A549 (cell line): Measurements from ENCODE around the gene C15orf62. TPM values are rescaled to one million over a fixed set of nuclear protein-coding genes. Genes with fewer than 3 reads are reported as not detected.

Experiments
- ATAC-seq, 2 experiments: fragments of 200-7000 bp in 1 of 2; fragments of >200 bp in 1 of 2; cut with Nextera tagmentation in 1 of 2; cut with Tn5 transposase in 1 of 2; 3 replicates each; pipeline versions ENCODE4 v1.8.0 to v1.9.1; 2018 to 2020; ENCODE audit warnings: mild to moderate bottlenecking in 1 of 2, moderate library complexity in 1 of 2
- CTCF ChIA-PET: fragments of 300-600 bp; sonication (Branson Sonifier 250); formaldehyde crosslinking; extraction: SDS; loops from one replicate; lab custom pipeline; 2021; ENCODE audit warnings: antibody characterized with exemption, inconsistent platforms; lab: Yijun Ruan, JAX
- POLR2A ChIA-PET: fragments of 350-600 bp; formaldehyde crosslinking; extraction: SDS; loops from one replicate; lab custom pipeline; 2021; ENCODE audit warnings: antibody characterized with exemption, inconsistent platforms; lab: Yijun Ruan, JAX
- DNase-seq, 2 experiments: peaks; one replicate each; pipeline versions ENCODE4 v3.0.0 to v3.0.0-alpha.2; 2011 to 2016; ENCODE audit warnings: low read depth in 1 of 2, low spot score in 1 of 2
- FAIRE-seq: peaks from 2 replicates; lab custom pipeline; 2011; peaks lifted over from hg19 to GRCh38; lab: Jason Lieb, UNC
- H3K27ac ChIP-seq, 2 experiments: fragments of >200 bp; sonication (Bioruptor Twin); formaldehyde crosslinking; 3 replicates each; pipeline ENCODE4 v1.5.1; 2016 to 2017
- H3K4me1 ChIP-seq: fragments of >200 bp; sonication (Bioruptor Twin); formaldehyde crosslinking; 3 replicates; pipeline ENCODE4 v1.6.1; 2016
- H3K4me2 ChIP-seq: fragments of >200 bp; sonication (Bioruptor Twin); formaldehyde crosslinking; 3 replicates; pipeline ENCODE4 v1.6.1; 2016
- H3K4me3 ChIP-seq: fragments of >200 bp; sonication (Bioruptor Twin); formaldehyde crosslinking; 3 replicates; pipeline ENCODE4 v1.5.1; 2016
- H3K9me3 ChIP-seq: fragments of >200 bp; sonication (Bioruptor Twin); formaldehyde crosslinking; 3 replicates; pipeline ENCODE4 v1.6.1; 2016
- BCL3 ChIP-seq: fragments of >200 bp; sonication (Bioruptor Twin); formaldehyde crosslinking; IDR thresholded peaks from 3 replicates; pipeline ENCODE4 v1.6.1; 2016
- CBX2 ChIP-seq: fragments of 200-600 bp; sonication (generic); IDR thresholded peaks from 2 replicates; pipeline ENCODE4 v1.6.1; 2016; ENCODE audit warnings: low read depth, mild to moderate bottlenecking, borderline replicate concordance
- CBX8 ChIP-seq: fragments of 200-600 bp; sonication (generic); IDR thresholded peaks from 2 replicates; pipeline ENCODE4 v1.6.1; 2016
- CTCF ChIP-seq: fragments of >200 bp; sonication (Bioruptor Twin); formaldehyde crosslinking; IDR thresholded peaks from 3 replicates; pipeline ENCODE4 v1.5.1; 2016
- EHF ChIP-seq: fragments of 250-450 bp; sonication (Bioruptor Pico); IDR thresholded peaks from 2 replicates; pipeline ENCODE4 v1.5.0; 2020; ENCODE audit warnings: mild to moderate bottlenecking
- FOSB ChIP-seq: fragments of 250-450 bp; sonication (Bioruptor Pico); IDR thresholded peaks from 2 replicates; pipeline ENCODE4 v1.5.0; 2020; ENCODE audit warnings: mild to moderate bottlenecking, moderate library complexity
- FOXS1 ChIP-seq: fragments of 250-450 bp; sonication (Bioruptor Pico); IDR thresholded peaks from 2 replicates; pipeline ENCODE4 v1.5.0; 2020; ENCODE audit warnings: mild to moderate bottlenecking, moderate library complexity
- HDAC2 ChIP-seq: fragments of 200-600 bp; sonication (generic); IDR thresholded peaks from 2 replicates; pipeline ENCODE4 v1.6.1; 2016
- HEYL ChIP-seq: fragments of 250-450 bp; sonication (Bioruptor Pico); IDR thresholded peaks from 2 replicates; pipeline ENCODE4 v1.8.0; 2021; ENCODE audit warnings: mild to moderate bottlenecking, moderate library complexity
- HOXB5 ChIP-seq: fragments of 250-450 bp; sonication (Bioruptor Pico); IDR thresholded peaks from 2 replicates; pipeline ENCODE4 v1.5.0; 2020; ENCODE audit warnings: mild to moderate bottlenecking, moderate library complexity
- JUN ChIP-seq, 2 experiments: fragments of >200 bp; sonication (Bioruptor Twin); formaldehyde crosslinking; IDR thresholded peaks; 2 replicates in 1 of 2; 3 replicates in 1 of 2; pipeline ENCODE4 v1.6.1; 2016 to 2017
- KDM5A ChIP-seq: fragments of 200-600 bp; sonication (generic); IDR thresholded peaks from 2 replicates; pipeline ENCODE4 v1.6.1; 2016; ENCODE audit warnings: antibody characterized with exemption, mild to moderate bottlenecking
- MYC ChIP-seq: IDR thresholded peaks from 2 replicates; pipeline ENCODE4 v1.6.1; 2012; ENCODE audit warnings: mild to moderate bottlenecking, inconsistent platforms, low read length, improper control_type of control experiment, borderline replicate concordance
- NFE2L2 ChIP-seq: fragments of 150-350 bp; conservative IDR thresholded peaks from 2 replicates; pipeline ENCODE4 v1.6.1; 2014; ENCODE audit warnings: low read length
- NR3C1 ChIP-seq: fragments of >200 bp; sonication (Bioruptor Twin); formaldehyde crosslinking; IDR thresholded peaks from 3 replicates; pipeline ENCODE4 v1.6.1; 2017
- PBX3 ChIP-seq: IDR thresholded peaks from 2 replicates; pipeline ENCODE4 v1.6.1; 2012
- PHF8 ChIP-seq: fragments of 200-600 bp; sonication (generic); IDR thresholded peaks from 2 replicates; pipeline ENCODE4 v1.6.1; 2016; ENCODE audit warnings: low read depth, mild to moderate bottlenecking, antibody characterized with exemption, moderate library complexity, borderline replicate concordance
- POLR2AphosphoS2 ChIP-seq: conservative IDR thresholded peaks from 2 replicates; pipeline ENCODE4 v1.6.1; 2012; ENCODE audit warnings: low read length, improper control_type of control experiment, inconsistent platforms
- RAD21 ChIP-seq, 2 experiments: fragments of >200 bp in 1 of 2; sonication (Bioruptor Twin) in 1 of 2; formaldehyde crosslinking in 1 of 2; IDR thresholded peaks in 1 of 2; conservative IDR thresholded peaks in 1 of 2; 2 replicates in 1 of 2; 3 replicates in 1 of 2; pipeline ENCODE4 v1.6.1; 2012 to 2018; ENCODE audit warnings: inconsistent platforms in 1 of 2
- RCOR1 ChIP-seq: fragments of 150-350 bp; IDR thresholded peaks from 2 replicates; pipeline ENCODE4 v1.6.1; 2014; ENCODE audit warnings: antibody characterized with exemption, low read length, low read depth
- RFX5 ChIP-seq: fragments of 450-650 bp; IDR thresholded peaks from 2 replicates; pipeline ENCODE4 v1.7.1; 2014; ENCODE audit warnings: antibody characterized with exemption, mild to moderate bottlenecking, moderate library complexity
- RNF2 ChIP-seq: fragments of 200-600 bp; sonication (generic); IDR thresholded peaks from 2 replicates; pipeline ENCODE4 v1.6.1; 2016; ENCODE audit warnings: low read depth, mild to moderate bottlenecking, antibody characterized with exemption, moderate library complexity, borderline replicate concordance
- SMC3 ChIP-seq: fragments of >200 bp; sonication (Bioruptor Twin); formaldehyde crosslinking; IDR thresholded peaks from 3 replicates; pipeline ENCODE4 v1.6.1; 2018; ENCODE audit warnings: inconsistent platforms
- SREBF2 ChIP-seq: fragments of 450-650 bp; IDR thresholded peaks from 2 replicates; pipeline ENCODE4 v1.6.1; 2014; ENCODE audit warnings: mild to moderate bottlenecking, moderate library complexity
- TFCP2L1 ChIP-seq: fragments of 250-450 bp; sonication (Bioruptor Pico); IDR thresholded peaks from 2 replicates; pipeline ENCODE4 v1.5.0; 2021; ENCODE audit warnings: mild to moderate bottlenecking
- USF2 ChIP-seq: fragments of 450-650 bp; IDR thresholded peaks from 2 replicates; pipeline ENCODE4 v1.6.1; 2014; ENCODE audit warnings: antibody characterized with exemption
- ZC3H11A ChIP-seq: fragments of 450-650 bp; IDR thresholded peaks from 2 replicates; pipeline ENCODE4 v1.6.1; 2014; ENCODE audit warnings: antibody characterized with exemption, mild to moderate bottlenecking
- ZNF302 ChIP-seq: fragments of 250-450 bp; sonication (Bioruptor Pico); IDR thresholded peaks from 2 replicates; pipeline ENCODE4 v1.9.0; 2021; ENCODE audit warnings: inconsistent platforms, mild to moderate bottlenecking, moderate library complexity
- WGBS: methylation state at CpG from one replicate; pipeline ENCODE4 v1.1.6; 2017; ENCODE audit errors: missing lambda C conversion rate; 5-methylcytosine and 5-hydroxymethylcytosine counted together
- polyA plus RNA-seq, 4 experiments: library from polyadenylated mRNA; depleted of rRNA in 3 of 4; stranded (reverse); fragments of >200 nt; fragmentation: RNase III in 1 of 4; extraction: RNeasy Plus Mini Kit Qiagen cat#74134 plus additional on column Dnase treatment in 1 of 4; gene quantifications; 2 replicates in 3 of 4; 3 replicates in 1 of 4; pipeline ENCODE4 v1.2.3, GENCODE V29; 2011 to 2017
- TF ChIP-seq, protein P1 (sequence below): IDR thresholded peaks from 2 replicates; pipeline ENCODE4 v1.6.1; 2012; ENCODE audit warnings: low read depth, borderline replicate concordance
- TF ChIP-seq, protein P2 (sequence below): IDR thresholded peaks from 2 replicates; pipeline ENCODE4 v1.6.1; 2012
- TF ChIP-seq, protein P3 (sequence below): fragments of 250-450 bp; sonication (Bioruptor Pico); IDR thresholded peaks from 2 replicates; pipeline ENCODE4 v1.5.0; 2021; ENCODE audit warnings: mild to moderate bottlenecking, moderate library complexity, borderline replicate concordance
- TF ChIP-seq, protein P4 (sequence below): fragments of 250-450 bp; sonication (Bioruptor Pico); IDR thresholded peaks from 2 replicates; pipeline ENCODE4 v1.5.0; 2020; ENCODE audit warnings: low read depth, mild to moderate bottlenecking, moderate library complexity

The C15orf62 gene
- polyA plus RNA-seq, 2 of the 4 experiments (the other 2 are of a cell fraction), result 0.10 to 0.13 TPM

DNA sequence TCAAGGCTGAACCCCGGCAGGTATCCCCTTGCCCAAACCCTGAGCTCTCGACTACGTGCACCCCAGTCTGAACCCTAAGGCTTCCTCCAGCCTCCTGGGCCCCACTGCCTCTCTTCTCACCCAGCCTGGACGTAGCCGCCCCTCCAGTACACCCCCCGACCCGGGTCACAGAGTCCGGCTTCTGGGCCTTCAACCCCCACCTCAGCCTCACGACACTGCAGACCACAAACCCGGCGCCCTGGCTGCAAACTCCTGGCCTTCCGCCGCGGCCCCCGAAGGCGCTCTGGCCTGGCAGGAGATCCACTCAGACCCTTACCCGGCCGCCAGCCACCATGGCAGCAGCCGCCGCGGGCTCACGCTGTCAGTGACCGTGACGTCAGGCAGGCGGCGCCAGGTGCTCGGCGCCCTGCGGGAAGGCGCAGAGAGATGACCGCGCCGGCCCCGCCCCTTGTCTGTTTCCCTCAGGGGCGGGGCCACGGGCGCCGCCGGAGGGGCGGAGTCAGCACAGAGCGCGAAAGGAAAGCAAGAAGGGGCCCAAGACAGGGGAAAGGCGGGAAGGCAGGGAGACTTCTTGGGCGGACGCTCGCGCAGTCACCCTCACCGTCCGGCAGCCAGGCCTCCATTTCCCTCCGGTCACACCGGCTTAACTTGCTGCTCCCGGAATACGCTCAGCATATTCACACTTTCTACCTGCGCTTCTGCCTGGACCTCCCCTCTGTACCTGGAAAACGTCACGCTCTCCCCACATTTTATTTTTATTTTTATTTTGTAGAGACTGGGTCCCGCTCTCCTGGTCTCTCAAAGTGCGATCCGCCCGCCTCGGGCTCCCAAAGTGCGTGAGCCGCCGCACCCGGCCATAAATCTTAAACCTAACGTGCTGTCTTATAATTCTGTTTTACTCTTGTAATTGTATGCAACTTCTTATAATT, 14.6 kb upstream of the C15orf62 start, which contains the start of gene RMDN3:
Gene RMDN3 (minus strand): TSS at position 372 of the 929 bp plus-strand sequence. CDS start 471 bp downstream, outside the sequence.
- Histone ChIP-seq H3K9me3 (no peaks in the 10 kb centered on the region), H3K4me2 (peak within 1 kb of the TSS; percentile 80), H3K27ac (peak within 1 kb of the TSS; percentile 79 to 92), H3K4me3 (peak within 1 kb of the TSS; percentile 91), H3K4me1 (0 out of 3 replicates have a peak, but pooled peaks cover 3% of the 10 kb centered on the region)
- ATAC-seq (peak; percentile 94 to 96), DNase-seq (peak; percentile 55 to 84), FAIRE-seq (no peak)
- POLR2A ChIA-PET, result no interaction called here
- 7% methylated on average over 26 of the region's 66 CpGs for WGBS
- CTCF ChIA-PET, result interaction anchor here (1.4 kb wide), 1 partner anchor 140 kb away, joined by 4 read pairs; the partner anchor contains the start of gene VPS18
- TF ChIP-seq USF2, result no peak
- no peak for TF ChIP-seq RAD21 (conservative IDR thresholded peaks at IDR 0.05 in 1 of 2, IDR thresholded peaks at IDR 0.05 in 1 of 2)
- peak; percentile 78 for TF ChIP-seq KDM5A
- TF ChIP-seq HEYL (CRISPR knock-in tag), result no peak
- TF ChIP-seq, protein P1, sequence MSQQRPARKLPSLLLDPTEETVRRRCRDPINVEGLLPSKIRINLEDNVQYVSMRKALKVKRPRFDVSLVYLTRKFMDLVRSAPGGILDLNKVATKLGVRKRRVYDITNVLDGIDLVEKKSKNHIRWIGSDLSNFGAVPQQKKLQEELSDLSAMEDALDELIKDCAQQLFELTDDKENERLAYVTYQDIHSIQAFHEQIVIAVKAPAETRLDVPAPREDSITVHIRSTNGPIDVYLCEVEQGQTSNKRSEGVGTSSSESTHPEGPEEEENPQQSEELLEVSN, result peak; percentile 76
- TF ChIP-seq PBX3, result no peak
- no peak for TF ChIP-seq CBX2
- TF ChIP-seq FOSB, result no peak
- TF ChIP-seq HDAC2, result no peak
- no peak for TF ChIP-seq TFCP2L1 (CRISPR knock-in tag)
- TF ChIP-seq RFX5, result no peak
- TF ChIP-seq, protein P2, sequence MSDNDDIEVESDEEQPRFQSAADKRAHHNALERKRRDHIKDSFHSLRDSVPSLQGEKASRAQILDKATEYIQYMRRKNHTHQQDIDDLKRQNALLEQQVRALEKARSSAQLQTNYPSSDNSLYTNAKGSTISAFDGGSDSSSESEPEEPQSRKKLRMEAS, result peak; percentile 65
- peak; percentile 37; the same call in 1 of the 2 replicates for TF ChIP-seq PHF8
- no peak for TF ChIP-seq ZNF302 (CRISPR knock-in tag)
- TF ChIP-seq CTCF, result no peak
- TF ChIP-seq SMC3, result no peak
- TF ChIP-seq BCL3, result peak; percentile 35; the same call in 1 of the 3 replicates
- TF ChIP-seq, protein P3, sequence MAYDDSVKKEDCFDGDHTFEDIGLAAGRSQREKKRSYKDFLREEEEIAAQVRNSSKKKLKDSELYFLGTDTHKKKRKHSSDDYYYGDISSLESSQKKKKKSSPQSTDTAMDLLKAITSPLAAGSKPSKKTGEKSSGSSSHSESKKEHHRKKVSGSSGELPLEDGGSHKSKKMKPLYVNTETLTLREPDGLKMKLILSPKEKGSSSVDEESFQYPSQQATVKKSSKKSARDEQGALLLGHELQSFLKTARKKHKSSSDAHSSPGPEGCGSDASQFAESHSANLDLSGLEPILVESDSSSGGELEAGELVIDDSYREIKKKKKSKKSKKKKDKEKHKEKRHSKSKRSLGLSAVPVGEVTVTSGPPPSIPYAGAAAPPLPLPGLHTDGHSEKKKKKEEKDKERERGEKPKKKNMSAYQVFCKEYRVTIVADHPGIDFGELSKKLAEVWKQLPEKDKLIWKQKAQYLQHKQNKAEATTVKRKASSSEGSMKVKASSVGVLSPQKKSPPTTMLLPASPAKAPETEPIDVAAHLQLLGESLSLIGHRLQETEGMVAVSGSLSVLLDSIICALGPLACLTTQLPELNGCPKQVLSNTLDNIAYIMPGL, result no peak
- no peak for TF ChIP-seq ZC3H11A
- no peak for TF ChIP-seq EHF (CRISPR knock-in tag)
- no peak for TF ChIP-seq FOXS1 (CRISPR knock-in tag)
- peak; percentile 45; the same call in 1 of the 2 replicates for TF ChIP-seq MYC
- TF ChIP-seq POLR2AphosphoS2, result no peak
- no peak for TF ChIP-seq NFE2L2
- no peak for TF ChIP-seq RNF2
- no peak for TF ChIP-seq CBX8
- TF ChIP-seq SREBF2, result no peak
- TF ChIP-seq HOXB5 (CRISPR knock-in tag), result no peak
- no peak for TF ChIP-seq NR3C1
- TF ChIP-seq JUN (IDR thresholded peaks at IDR 0.05), result peak in 1 of 2 experiments; percentile 56; a peak in 2 of 5 replicates
- TF ChIP-seq RCOR1, result no peak
- TF ChIP-seq, protein P4, sequence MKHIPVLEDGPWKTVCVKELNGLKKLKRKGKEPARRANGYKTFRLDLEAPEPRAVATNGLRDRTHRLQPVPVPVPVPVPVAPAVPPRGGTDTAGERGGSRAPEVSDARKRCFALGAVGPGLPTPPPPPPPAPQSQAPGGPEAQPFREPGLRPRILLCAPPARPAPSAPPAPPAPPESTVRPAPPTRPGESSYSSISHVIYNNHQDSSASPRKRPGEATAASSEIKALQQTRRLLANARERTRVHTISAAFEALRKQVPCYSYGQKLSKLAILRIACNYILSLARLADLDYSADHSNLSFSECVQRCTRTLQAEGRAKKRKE (CRISPR knock-in tag), result no peak
